Adrenal gland (tissue), 5 donors: Measurements from ENCODE around the gene TNFRSF12A.

ENCODE experiments used
- CTCF ChIP-seq, 6 experiments: fragments of 450-650 bp in 4 of 6; fragments of 200-600 bp in 2 of 6; sonication (generic) in 1 of 6; IDR thresholded peaks; 1 replicate in 5 of 6; 2 replicates in 1 of 6; pipeline versions ENCODE4 v1.5.1 to v1.8.0; 2016 to 2021; ENCODE audit warnings: antibody characterized with exemption in 6 of 6, mild to moderate bottlenecking in 2 of 6, moderate library complexity in 1 of 6
- POLR2A ChIP-seq, 2 donors: fragments of 450-650 bp; IDR thresholded peaks; one replicate each; pipeline ENCODE4 v1.6.1; 2017; ENCODE audit warnings: antibody characterized with exemption in 2 of 2, mild to moderate bottlenecking in 2 of 2, moderate library complexity in 1 of 2
- donor health status: DM: no; HTN: no; CAD: no.

- TF ChIP-seq CTCF (IDR thresholded peaks at IDR 0.05): no peak
- no peak for TF ChIP-seq POLR2A (IDR thresholded peaks at IDR 0.05)
These were observed 38.2 kb downstream of the TNFRSF12A start for GRCh38 chr16:3058139-3059030.
